NCI-H345 treated with DMSO at 0.1 percent for 48 hours (cell line): ENCODE measurements around the gene MCEMP1.
"Not testable (repeated sequence)": the region's sequence is repeated elsewhere in the genome, so short reads cannot be mapped to it uniquely, and the experiment has no call there.

Experiments used
- DNase-seq: peaks from one replicate; lab custom pipeline; 2025; ENCODE audit not compliant: unreplicated experiment; lab: John Stamatoyannopoulos, UW

Gene MCEMP1

GRCh38 chr19:7643629-7644549, 33.0 kb upstream of the MCEMP1 start:
- DNase-seq, result not testable (repeated sequence)

GRCh38 chr19:7644550-7644877, 32.4 kb upstream of the MCEMP1 start:
- no peak for DNase-seq

- no peak for DNase-seq
Measured at GRCh38 chr19:7645163-7645562, 31.7 kb upstream of the MCEMP1 start.

GRCh38 chr19:7645656-7646425, 31.0 kb upstream of the MCEMP1 start:
- DNase-seq, result no peak

- no peak for DNase-seq
Measured at GRCh38 chr19:7646426-7646700, 30.5 kb upstream of the MCEMP1 start.

- DNase-seq, result no peak
Measured at GRCh38 chr19:7647156-7647555, 29.7 kb upstream of the MCEMP1 start.

- DNase-seq, result no peak
Measured at GRCh38 chr19:7648265-7649014, 28.4 kb upstream of the MCEMP1 start.

- DNase-seq, result no peak
Measured at GRCh38 chr19:7650148-7650547, 26.7 kb upstream of the MCEMP1 start.

GRCh38 chr19:7652061-7652641, 24.7 kb upstream of the MCEMP1 start:
- peak; percentile 54 for DNase-seq

GRCh38 chr19:7654401-7654800, 22.5 kb upstream of the MCEMP1 start:
- DNase-seq, result no peak

GRCh38 chr19:7655581-7655980, 21.3 kb upstream of the MCEMP1 start:
- no peak for DNase-seq

- DNase-seq, result no peak
Measured at GRCh38 chr19:7657131-7657751, 19.6 kb upstream of the MCEMP1 start.

GRCh38 chr19:7658219-7658686, 18.6 kb upstream of the MCEMP1 start:
- DNase-seq, result no peak

GRCh38 chr19:7661744-7662538, 14.9 kb upstream of the MCEMP1 start:
- DNase-seq, result no peak

GRCh38 chr19:7662657-7663056, 14.2 kb upstream of the MCEMP1 start:
- no peak for DNase-seq

GRCh38 chr19:7663706-7664105, 13.2 kb upstream of the MCEMP1 start:
- DNase-seq, result no peak

- no peak for DNase-seq
Measured at GRCh38 chr19:7665076-7665475, 11.8 kb upstream of the MCEMP1 start.

- no peak for DNase-seq
Measured at GRCh38 chr19:7668842-7669241, 8.0 kb upstream of the MCEMP1 start, which contains the start of gene RETN. RETN (plus strand) TSS chr19:7669049; CDS start chr19:7669327, 278 bp downstream.

GRCh38 chr19:7669641-7670040, 7.2 kb upstream of the MCEMP1 start:
- no peak for DNase-seq
